ENCODE measurements around the gene TM7SF3.

The TM7SF3 gene

DNA sequence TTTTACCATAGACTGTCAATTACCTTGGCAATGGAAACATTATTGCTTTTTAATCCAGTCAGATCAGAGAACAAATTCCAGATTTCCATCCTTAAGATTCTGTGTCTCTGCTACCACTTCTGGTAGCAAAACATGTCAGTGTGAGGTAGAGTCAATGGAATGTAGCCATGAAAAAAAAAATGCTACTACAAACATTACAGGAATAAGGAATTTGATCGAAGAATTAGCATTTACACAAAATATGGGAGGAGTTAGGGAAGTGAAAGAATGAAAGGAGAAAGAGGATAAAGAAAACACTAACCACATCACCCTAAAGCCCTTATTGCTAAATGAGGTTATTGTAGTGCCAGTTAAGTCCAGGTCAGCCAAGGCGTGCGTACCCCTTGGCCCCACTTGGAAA lies 17.3 kb upstream of the TM7SF3 start:
- Histone ChIP-seq H3K9ac (ENCODE audit: low read length) (no peak overlapping the region), H3K79me2 (ENCODE audit: low read length) (no peaks in the 10 kb centered on the region), H3K4me3 (ENCODE audit: low read length) (no peak overlapping the region), H4K20me1 (ENCODE audit: insufficient read depth, low read length) (no peaks in the 10 kb centered on the region), H3K4me2 (ENCODE audit: low read length) (no peak overlapping the region), H2AFZ (ENCODE audit: low read depth, low read length) (no peak overlapping the region), H3K27me3 (ENCODE audit: low read depth, low read length) (no peaks in the 10 kb centered on the region), H3K36me3 (replicated peaks; ENCODE audit: low read depth, low read length) (peaks cover 27% of the 10 kb centered on the region), H3K27ac (ENCODE audit: low read length) (no peak overlapping the region), H3K4me1 (ENCODE audit: low read length) (no peaks in the 10 kb centered on the region), H3K9me3 (ENCODE audit: insufficient read depth, low read length) (no peaks in the 10 kb centered on the region)
- no peak for TF ChIP-seq EZH2phosphoT487 (IDR thresholded peaks at IDR 0.05; ENCODE audit: low read depth)
- TF ChIP-seq, protein P1, sequence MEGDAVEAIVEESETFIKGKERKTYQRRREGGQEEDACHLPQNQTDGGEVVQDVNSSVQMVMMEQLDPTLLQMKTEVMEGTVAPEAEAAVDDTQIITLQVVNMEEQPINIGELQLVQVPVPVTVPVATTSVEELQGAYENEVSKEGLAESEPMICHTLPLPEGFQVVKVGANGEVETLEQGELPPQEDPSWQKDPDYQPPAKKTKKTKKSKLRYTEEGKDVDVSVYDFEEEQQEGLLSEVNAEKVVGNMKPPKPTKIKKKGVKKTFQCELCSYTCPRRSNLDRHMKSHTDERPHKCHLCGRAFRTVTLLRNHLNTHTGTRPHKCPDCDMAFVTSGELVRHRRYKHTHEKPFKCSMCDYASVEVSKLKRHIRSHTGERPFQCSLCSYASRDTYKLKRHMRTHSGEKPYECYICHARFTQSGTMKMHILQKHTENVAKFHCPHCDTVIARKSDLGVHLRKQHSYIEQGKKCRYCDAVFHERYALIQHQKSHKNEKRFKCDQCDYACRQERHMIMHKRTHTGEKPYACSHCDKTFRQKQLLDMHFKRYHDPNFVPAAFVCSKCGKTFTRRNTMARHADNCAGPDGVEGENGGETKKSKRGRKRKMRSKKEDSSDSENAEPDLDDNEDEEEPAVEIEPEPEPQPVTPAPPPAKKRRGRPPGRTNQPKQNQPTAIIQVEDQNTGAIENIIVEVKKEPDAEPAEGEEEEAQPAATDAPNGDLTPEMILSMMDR (IDR thresholded peaks at IDR 0.05; ENCODE audit: low read depth, low read length) = no peak

GRCh38 chr12:27026257-27026656 lies 12.1 kb upstream of the TM7SF3 start:
- H3K27me3 ChIP-seq (ENCODE audit: low read depth, low read length) = peaks cover 2% of the 10 kb centered on the region; the same call in 1 of the 2 replicates

DNA sequence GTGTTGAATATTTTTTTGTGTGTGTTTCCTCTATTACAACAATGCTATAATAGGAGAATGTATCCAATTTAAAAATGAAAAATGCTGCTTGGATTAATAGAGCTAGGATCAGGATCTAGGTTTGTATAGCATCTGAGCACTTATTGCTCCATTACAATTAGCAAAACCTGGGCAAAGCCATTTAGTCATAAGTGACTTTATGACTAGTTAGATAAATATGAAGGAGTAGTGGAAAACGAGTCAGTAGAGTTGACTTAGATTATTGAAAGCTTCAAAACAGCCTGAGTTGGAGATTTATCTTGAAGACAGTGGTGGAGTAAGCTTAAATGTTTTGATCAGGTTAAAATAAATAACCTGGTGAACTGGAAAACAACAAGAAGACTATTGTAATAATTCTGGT lies 10.9 kb upstream of the TM7SF3 start:
- Histone ChIP-seq H3K27ac (ENCODE audit: low read length) (no peak overlapping the region), H3K27me3 (ENCODE audit: low read depth, low read length) (peaks cover 7% of the 10 kb centered on the region; the same call in 1 of the 2 replicates), H3K9me3 (ENCODE audit: insufficient read depth, low read length) (no peaks in the 10 kb centered on the region), H3K4me3 (ENCODE audit: low read length) (no peak overlapping the region), H3K79me2 (ENCODE audit: low read length) (peaks cover 18% of the 10 kb centered on the region), H3K9ac (ENCODE audit: low read length) (no peak overlapping the region), H4K20me1 (ENCODE audit: insufficient read depth, low read length) (no peaks in the 10 kb centered on the region), H2AFZ (ENCODE audit: low read depth, low read length) (no peak overlapping the region), H3K4me2 (ENCODE audit: low read length) (no peak overlapping the region), H3K4me1 (ENCODE audit: low read length) (peaks cover 8% of the 10 kb centered on the region; the same call in 1 of the 2 replicates), H3K36me3 (replicated peaks; ENCODE audit: low read depth, low read length) (peaks cover 15% of the 10 kb centered on the region)
- TF ChIP-seq, protein P1 (IDR thresholded peaks at IDR 0.05; ENCODE audit: low read depth, low read length) = no peak
- TF ChIP-seq EZH2phosphoT487 (IDR thresholded peaks at IDR 0.05; ENCODE audit: low read depth) = no peak

More at GRCh38 chr12:27026257-27026656, 12.1 kb upstream of the TM7SF3 start:
- H3K4me2 ChIP-seq (ENCODE audit: low read length) = no peak overlapping the region
- H2AFZ ChIP-seq (ENCODE audit: low read depth, low read length) = no peak overlapping the region
- H3K4me3 ChIP-seq (ENCODE audit: low read length) = no peak overlapping the region
- peaks cover 18% of the 10 kb centered on the region for H3K36me3 ChIP-seq (replicated peaks; ENCODE audit: low read depth, low read length)
- no peaks in the 10 kb centered on the region for H3K9me3 ChIP-seq (ENCODE audit: insufficient read depth, low read length)
- peaks cover 8% of the 10 kb centered on the region; the same call in 1 of the 2 replicates for H3K4me1 ChIP-seq (ENCODE audit: low read length)
- peaks cover 18% of the 10 kb centered on the region for H3K79me2 ChIP-seq (ENCODE audit: low read length)
- TF ChIP-seq, protein P1 (IDR thresholded peaks at IDR 0.05; ENCODE audit: low read depth, low read length) = no peak
- TF ChIP-seq EZH2phosphoT487 (IDR thresholded peaks at IDR 0.05; ENCODE audit: low read depth) = no peak
- H3K27ac ChIP-seq (ENCODE audit: low read length) = no peak overlapping the region
- H3K9ac ChIP-seq (ENCODE audit: low read length) = no peak overlapping the region
- H4K20me1 ChIP-seq (ENCODE audit: insufficient read depth, low read length) = no peaks in the 10 kb centered on the region

DNA sequence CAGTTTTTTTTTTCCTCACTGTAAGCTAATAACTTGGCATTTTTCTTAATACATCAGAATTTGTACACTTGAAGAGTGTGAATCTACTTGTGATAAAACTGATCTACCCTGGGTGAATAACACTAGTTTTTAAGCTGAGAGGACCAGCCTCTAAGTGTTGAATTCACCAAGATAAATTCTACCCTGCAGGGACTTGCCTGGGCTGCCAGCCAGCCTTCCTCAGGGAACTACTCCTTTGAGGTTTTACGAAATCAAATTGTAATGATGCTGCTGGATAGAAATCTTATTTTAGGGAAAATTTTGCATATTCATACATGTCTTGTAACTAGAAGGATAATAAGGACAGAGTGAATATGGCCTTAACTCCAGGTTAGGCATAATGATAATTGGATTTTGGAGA lies 10.1 kb upstream of the TM7SF3 start:
- Histone ChIP-seq H3K27me3 (ENCODE audit: low read depth, low read length) (peaks cover 7% of the 10 kb centered on the region; the same call in 1 of the 2 replicates), H4K20me1 (ENCODE audit: insufficient read depth, low read length) (no peaks in the 10 kb centered on the region), H2AFZ (ENCODE audit: low read depth, low read length) (no peak overlapping the region), H3K27ac (ENCODE audit: low read length) (no peak overlapping the region), H3K9ac (ENCODE audit: low read length) (no peak overlapping the region), H3K36me3 (replicated peaks; ENCODE audit: low read depth, low read length) (peaks cover 13% of the 10 kb centered on the region), H3K79me2 (ENCODE audit: low read length) (peaks cover 18% of the 10 kb centered on the region), H3K4me2 (ENCODE audit: low read length) (no peak overlapping the region), H3K9me3 (ENCODE audit: insufficient read depth, low read length) (no peaks in the 10 kb centered on the region), H3K4me1 (ENCODE audit: low read length) (peaks cover 8% of the 10 kb centered on the region; the same call in 1 of the 2 replicates), H3K4me3 (ENCODE audit: low read length) (no peak overlapping the region)
- TF ChIP-seq, protein P1 (IDR thresholded peaks at IDR 0.05; ENCODE audit: low read depth, low read length) = no peak
- TF ChIP-seq EZH2phosphoT487 (IDR thresholded peaks at IDR 0.05; ENCODE audit: low read depth) = no peak
